ENCODE data around the gene MRAS.

- no peak for TF ChIP-seq EP300 (IDR thresholded peaks at IDR 0.05; ENCODE audit: borderline replicate concordance)
- no peak for TF ChIP-seq USF1 (IDR thresholded peaks at IDR 0.05)
- TF ChIP-seq TAF1 (IDR thresholded peaks at IDR 0.05; ENCODE audit: low read depth): no peak
- TF ChIP-seq MAX (IDR thresholded peaks at IDR 0.05): no peak
Observed at GRCh38 chr3:138395865-138396751, 47.7 kb downstream of the MRAS start.
